ENCODE data around the gene CCDC92. TPM values are rescaled to one million over a fixed set of nuclear protein-coding genes. Genes with fewer than 3 reads are reported as not detected.

The CCDC92 gene
- total RNA-seq, 2 donors from 2014 or later, result 9.6 to 19.5 TPM

DNA sequence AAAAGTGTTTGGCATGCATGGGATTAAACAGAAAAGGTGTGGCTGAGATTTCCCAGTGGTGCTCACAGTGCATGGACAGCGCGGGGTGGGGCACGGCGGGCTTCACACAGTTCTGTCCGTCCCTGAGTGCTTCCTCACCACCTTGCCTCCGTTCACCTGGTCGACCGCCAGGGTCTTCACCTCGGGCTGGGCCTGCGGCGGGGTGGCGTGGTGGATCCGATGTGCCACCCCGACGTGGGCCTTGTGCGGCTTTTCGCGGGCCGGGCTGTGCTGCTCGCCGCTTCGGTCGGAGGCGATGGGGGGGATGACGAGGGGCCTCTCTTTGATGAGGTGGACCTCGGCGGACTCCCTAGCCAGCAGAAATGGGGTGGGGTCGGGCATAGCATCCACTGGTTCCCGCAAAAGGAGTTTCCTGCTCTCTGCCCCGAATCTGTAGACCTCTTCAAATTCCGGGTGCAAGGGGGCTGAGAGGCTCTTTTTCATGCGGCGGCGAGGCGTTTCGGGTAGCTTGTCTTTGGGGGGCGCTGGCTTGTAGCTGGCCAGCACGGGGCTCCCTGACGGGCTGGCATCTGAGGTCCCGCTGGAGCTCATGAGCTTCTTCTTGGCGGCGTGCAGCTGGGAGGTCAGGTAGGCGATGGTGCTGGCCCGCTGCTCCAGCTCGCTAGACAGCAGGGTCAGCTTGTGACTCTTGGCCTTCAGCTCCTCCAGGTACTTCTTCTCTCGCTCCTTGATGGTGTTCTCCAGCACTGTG is 35.5 kb downstream of the CCDC92 start:
- intact Hi-C loops (cut with DNase I), result no loop called here
- H3K36me3 ChIP-seq, result no peaks in the 10 kb centered on the region
- H3K4me1 ChIP-seq, result no peaks in the 10 kb centered on the region
- H3K27ac ChIP-seq, result no peak overlapping the region
- H3K9ac ChIP-seq (ENCODE audit: low read depth in 2 of 2, low read length in 2 of 2), result no peak overlapping the region
- no peaks in the 10 kb centered on the region for H3K9me3 ChIP-seq
- H3K4me3 ChIP-seq, result no peak overlapping the region
- H3K27me3 ChIP-seq, result no peaks in the 10 kb centered on the region
- DNase-seq, result no peak
- TF ChIP-seq, protein P1, sequence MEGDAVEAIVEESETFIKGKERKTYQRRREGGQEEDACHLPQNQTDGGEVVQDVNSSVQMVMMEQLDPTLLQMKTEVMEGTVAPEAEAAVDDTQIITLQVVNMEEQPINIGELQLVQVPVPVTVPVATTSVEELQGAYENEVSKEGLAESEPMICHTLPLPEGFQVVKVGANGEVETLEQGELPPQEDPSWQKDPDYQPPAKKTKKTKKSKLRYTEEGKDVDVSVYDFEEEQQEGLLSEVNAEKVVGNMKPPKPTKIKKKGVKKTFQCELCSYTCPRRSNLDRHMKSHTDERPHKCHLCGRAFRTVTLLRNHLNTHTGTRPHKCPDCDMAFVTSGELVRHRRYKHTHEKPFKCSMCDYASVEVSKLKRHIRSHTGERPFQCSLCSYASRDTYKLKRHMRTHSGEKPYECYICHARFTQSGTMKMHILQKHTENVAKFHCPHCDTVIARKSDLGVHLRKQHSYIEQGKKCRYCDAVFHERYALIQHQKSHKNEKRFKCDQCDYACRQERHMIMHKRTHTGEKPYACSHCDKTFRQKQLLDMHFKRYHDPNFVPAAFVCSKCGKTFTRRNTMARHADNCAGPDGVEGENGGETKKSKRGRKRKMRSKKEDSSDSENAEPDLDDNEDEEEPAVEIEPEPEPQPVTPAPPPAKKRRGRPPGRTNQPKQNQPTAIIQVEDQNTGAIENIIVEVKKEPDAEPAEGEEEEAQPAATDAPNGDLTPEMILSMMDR (IDR thresholded peaks at IDR 0.05), result no peak

- intact Hi-C loops (cut with DNase I), result no loop called here
- H3K27me3 ChIP-seq, result no peaks in the 10 kb centered on the region
- no peak overlapping the region for H3K4me3 ChIP-seq
- no peaks in the 10 kb centered on the region for H3K4me1 ChIP-seq
- DNase-seq, result no peak
- H3K9me3 ChIP-seq, result no peaks in the 10 kb centered on the region
- H3K27ac ChIP-seq, result no peak overlapping the region
- TF ChIP-seq, protein P1 (IDR thresholded peaks at IDR 0.05), result no peak
- H3K9ac ChIP-seq (ENCODE audit: low read depth in 2 of 2, low read length in 2 of 2), result no peak overlapping the region
- no peaks in the 10 kb centered on the region for H3K36me3 ChIP-seq
Observed at GRCh38 chr12:123936471-123936870, 36.2 kb downstream of the CCDC92 start.

- Histone ChIP-seq H3K4me3 (no peak overlapping the region), H3K27ac (no peak overlapping the region), H3K4me1 (no peaks in the 10 kb centered on the region), H3K9me3 (no peaks in the 10 kb centered on the region), H3K9ac (ENCODE audit: low read depth in 2 of 2, low read length in 2 of 2) (no peak overlapping the region), H3K36me3 (no peaks in the 10 kb centered on the region), H3K27me3 (no peaks in the 10 kb centered on the region)
- TF ChIP-seq, protein P1 (IDR thresholded peaks at IDR 0.05), result no peak
- intact Hi-C loops (cut with DNase I), result no loop called here
- no peak for DNase-seq
Observed at GRCh38 chr12:123935956-123936355, 36.7 kb downstream of the CCDC92 start.

GRCh38 chr12:123934829-123935228 is 37.8 kb downstream of the CCDC92 start:
- DNase-seq, result no peak
- intact Hi-C loops (cut with DNase I), result no loop called here
- Histone ChIP-seq H3K27ac (no peak overlapping the region), H3K4me3 (no peak overlapping the region), H3K9ac (ENCODE audit: low read depth in 2 of 2, low read length in 2 of 2) (no peak overlapping the region), H3K4me1 (no peaks in the 10 kb centered on the region), H3K9me3 (no peaks in the 10 kb centered on the region), H3K36me3 (no peaks in the 10 kb centered on the region), H3K27me3 (no peaks in the 10 kb centered on the region)
- TF ChIP-seq, protein P1 (IDR thresholded peaks at IDR 0.05), result no peak

- Histone ChIP-seq H3K4me1 (no peaks in the 10 kb centered on the region), H3K9ac (ENCODE audit: low read depth in 2 of 2, low read length in 2 of 2) (no peak overlapping the region), H3K36me3 (no peaks in the 10 kb centered on the region), H3K9me3 (no peaks in the 10 kb centered on the region), H3K27ac (no peak overlapping the region), H3K27me3 (no peaks in the 10 kb centered on the region), H3K4me3 (no peak overlapping the region)
- TF ChIP-seq, protein P1 (IDR thresholded peaks at IDR 0.05), result no peak
- intact Hi-C loops (cut with DNase I), result no loop called here
- no peak for DNase-seq
Observed at GRCh38 chr12:123934016-123934620, 38.5 kb downstream of the CCDC92 start.
